HEK293T (cell line): ENCODE data around the gene ARHGEF7.

Experiments
- BHLHE40 ChIP-seq: fragments of 450-650 bp; IDR thresholded peaks from 2 replicates; pipeline ENCODE4 v1.6.1; 2016; ENCODE audit warnings: mild to moderate bottlenecking, moderate library complexity, borderline replicate concordance
- CTBP1 ChIP-seq: fragments of 450-650 bp; IDR thresholded peaks from 2 replicates; pipeline ENCODE4 v1.6.1; 2016; ENCODE audit warnings: borderline replicate concordance
- FOXA1 ChIP-seq: fragments of 450-650 bp; IDR thresholded peaks from 2 replicates; pipeline ENCODE4 v1.6.1; 2016; ENCODE audit warnings: mild to moderate bottlenecking
- FOXM1 ChIP-seq: fragments of 450-650 bp; IDR thresholded peaks from 2 replicates; pipeline ENCODE4 v1.6.1; 2017; ENCODE audit warnings: mild to moderate bottlenecking, borderline replicate concordance
- HDGF ChIP-seq: fragments of 450-650 bp; IDR thresholded peaks from 2 replicates; pipeline ENCODE4 v1.6.1; 2017; ENCODE audit warnings: antibody characterized with exemption, borderline replicate concordance
- NFRKB ChIP-seq: fragments of 450-650 bp; IDR thresholded peaks from 2 replicates; pipeline ENCODE4 v1.6.1; 2016; ENCODE audit warnings: mild to moderate bottlenecking, moderate library complexity
- SP1 ChIP-seq: fragments of 450-650 bp; IDR thresholded peaks from 2 replicates; pipeline ENCODE4 v1.6.1; 2017
- SUZ12 ChIP-seq: fragments of 450-650 bp; IDR thresholded peaks from 2 replicates; pipeline ENCODE4 v1.6.1; 2016; ENCODE audit warnings: mild to moderate bottlenecking
- TF ChIP-seq, protein P1 (sequence below): fragments of 450-650 bp; IDR thresholded peaks from 2 replicates; pipeline ENCODE4 v1.6.1; 2016

DNA sequence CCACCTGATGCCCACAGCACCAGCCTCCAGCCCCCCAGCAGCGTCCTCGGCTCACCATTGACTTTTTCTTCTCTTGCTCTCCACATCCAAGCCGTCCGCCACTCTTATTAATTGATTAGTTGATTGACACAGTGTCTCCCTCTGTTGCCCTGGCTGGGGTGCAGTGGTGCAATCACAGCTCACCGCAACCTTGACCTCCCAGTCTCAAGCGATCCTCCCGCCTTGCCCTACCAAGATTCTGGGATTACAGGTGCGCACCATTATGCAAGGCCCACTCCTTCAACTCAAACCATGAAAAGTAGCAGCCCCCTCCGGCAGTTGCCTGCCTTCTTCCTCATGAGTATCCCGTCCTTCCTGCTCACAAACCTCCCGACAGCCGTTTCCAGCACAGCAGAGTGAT, 204.4 kb downstream of the ARHGEF7 start:
- TF ChIP-seq SP1 (no peak), NFRKB (no peak), BHLHE40 (no peak), CTBP1 (no peak), HDGF (no peak), FOXA1 (no peak), SUZ12 (no peak), FOXM1 (no peak)
- TF ChIP-seq, protein P1, sequence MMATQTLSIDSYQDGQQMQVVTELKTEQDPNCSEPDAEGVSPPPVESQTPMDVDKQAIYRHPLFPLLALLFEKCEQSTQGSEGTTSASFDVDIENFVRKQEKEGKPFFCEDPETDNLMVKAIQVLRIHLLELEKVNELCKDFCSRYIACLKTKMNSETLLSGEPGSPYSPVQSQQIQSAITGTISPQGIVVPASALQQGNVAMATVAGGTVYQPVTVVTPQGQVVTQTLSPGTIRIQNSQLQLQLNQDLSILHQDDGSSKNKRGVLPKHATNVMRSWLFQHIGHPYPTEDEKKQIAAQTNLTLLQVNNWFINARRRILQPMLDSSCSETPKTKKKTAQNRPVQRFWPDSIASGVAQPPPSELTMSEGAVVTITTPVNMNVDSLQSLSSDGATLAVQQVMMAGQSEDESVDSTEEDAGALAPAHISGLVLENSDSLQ, result no peak
